Gastroesophageal sphincter (tissue), 4 donors: ENCODE results near the gene PCDHGB5. TPM values are rescaled to one million over a fixed set of nuclear protein-coding genes. Genes with fewer than 3 reads are reported as not detected.
"Not testable (repeated sequence)": the region's sequence is repeated elsewhere in the genome, so short reads cannot be mapped to it uniquely, and the experiment has no call there.

Source experiments
- ATAC-seq: fragments of 150-250 bp; one replicate; pipeline ENCODE4 v1.9.1; 2016; ENCODE audit warnings: mild to moderate bottlenecking, moderate library complexity
- H3K27ac ChIP-seq, 4 donors: fragments of 200-600 bp; sonication (generic) in 3 of 4; 1 replicate in 3 of 4; 2 replicates in 1 of 4; pipeline ENCODE4 v1.5.1; 2016 to 2019
- H3K27me3 ChIP-seq: fragments of 200-600 bp; sonication (generic); one replicate; pipeline ENCODE4 v1.5.1; 2019
- H3K36me3 ChIP-seq, 2 donors: fragments of 200-600 bp; sonication (generic); one replicate each; pipeline ENCODE4 v1.5.1; 2019; ENCODE audit warnings: control low read depth in 1 of 2
- H3K4me1 ChIP-seq, 3 donors: fragments of 200-600 bp; sonication (generic); 1 replicate in 2 of 3; 2 replicates in 1 of 3; pipeline ENCODE4 v1.5.1; 2016 to 2019; ENCODE audit warnings: control low read depth in 2 of 3
- H3K4me3 ChIP-seq, 2 donors: fragments of 200-600 bp; sonication (generic); one replicate each; pipeline ENCODE4 v1.5.1; 2019; ENCODE audit warnings: mild to moderate bottlenecking in 1 of 2, moderate library complexity in 1 of 2
- H3K9me3 ChIP-seq, 3 donors: fragments of 200-600 bp; sonication (generic); one replicate each; pipeline ENCODE4 v1.5.1; 2017 to 2019; ENCODE audit warnings: control low read depth in 2 of 3
- CTCF ChIP-seq, 4 experiments: fragments of 200-600 bp in 2 of 4; fragments of 450-650 bp in 2 of 4; sonication (generic) in 1 of 4; IDR thresholded peaks; one replicate each; pipeline ENCODE4 v1.5.1; 2017 to 2019; ENCODE audit warnings: antibody characterized with exemption in 4 of 4, mild to moderate bottlenecking in 2 of 4, moderate library complexity in 2 of 4
- EP300 ChIP-seq: sonication (generic); formaldehyde crosslinking; IDR thresholded peaks from one replicate; pipeline ENCODE4 v1.6.1; 2017; ENCODE audit warnings: antibody characterized with exemption, mild to moderate bottlenecking
- POLR2A ChIP-seq, 2 donors: fragments of 450-650 bp; IDR thresholded peaks; one replicate each; pipeline ENCODE4 v1.6.1; 2017; ENCODE audit warnings: antibody characterized with exemption in 2 of 2, mild to moderate bottlenecking in 2 of 2, moderate library complexity in 1 of 2
- POLR2AphosphoS5 ChIP-seq: sonication (generic); formaldehyde crosslinking; IDR thresholded peaks from one replicate; pipeline ENCODE4 v1.6.1; 2017; ENCODE audit warnings: antibody characterized with exemption
- WGBS, 2 donors: methylation state at CpG; one replicate each; pipeline ENCODE4 v1.1.5; 2018; ENCODE audit warnings: low coverage in 1 of 2; 5-methylcytosine and 5-hydroxymethylcytosine counted together
- total RNA-seq, 4 donors: library from RNA; depleted of rRNA; stranded (reverse); fragments of >200 nt; gene quantifications; one replicate each; pipeline ENCODE4 v1.1.0, GENCODE V29; 2016

The PCDHGB5 gene
- total RNA-seq, 4 donors from 2014 or later = 4.0 to 12.9 (median 9.8) TPM

GRCh38 chr5:141407790-141408505 is 10.2 kb downstream of the PCDHGB5 start, which contains the start of gene PCDHGB6:
Gene PCDHGB6, plus strand, starts transcription at chr5:141408021. Its CDS starts 182 bp downstream, at chr5:141408203.
- H3K4me1 ChIP-seq, H3K27me3 ChIP-seq, ATAC-seq: not testable (repeated sequence)
- H3K36me3 ChIP-seq = peaks cover 0 to 33% of the 10 kb centered on the region in 2 donors
- peak in 3 of 4 experiments; percentile 23 to 55 (median 33) for TF ChIP-seq CTCF (IDR thresholded peaks at IDR 0.05)
- peak within 1 kb of the TSS; percentile 16 to 41 for H3K4me3 ChIP-seq
- peaks cover 0 to 99% (median 21%) of the 10 kb centered on the region in 3 donors for H3K9me3 ChIP-seq
- H3K27ac ChIP-seq = peak within 1 kb of the TSS in 2 of 4 donors; percentile 35 to 48
- 10 to 20% methylated on average over 15 to 18 of the region's 51 CpGs for WGBS, 2 donors

GRCh38 chr5:141409598-141410306 is 12.0 kb downstream of the PCDHGB5 start:
- peaks cover 0 to 36% of the 10 kb centered on the region in 2 donors for H3K36me3 ChIP-seq
- peaks cover 8% of the 10 kb centered on the region for H3K27me3 ChIP-seq
- 13 to 37% methylated on average over 2 to 3 of the region's 64 CpGs for WGBS, 2 donors
- TF ChIP-seq POLR2AphosphoS5 = no peak
- TF ChIP-seq POLR2A (IDR thresholded peaks at IDR 0.05) = no peak
- no peak for TF ChIP-seq CTCF (IDR thresholded peaks at IDR 0.05)
- TF ChIP-seq EP300 = no peak
- peaks cover 0 to 99% (median 19%) of the 10 kb centered on the region in 3 donors for H3K9me3 ChIP-seq
- ATAC-seq = no peak
- peak overlapping the region in 1 of 2 donors; percentile 1 for H3K4me3 ChIP-seq
- H3K4me1 ChIP-seq = no peaks in the 10 kb centered on the region
- H3K27ac ChIP-seq = no peak overlapping the region

GRCh38 chr5:141411575-141411974 is 13.8 kb downstream of the PCDHGB5 start:
- Histone ChIP-seq H3K27ac (no peak overlapping the region), H3K36me3 (peaks cover 0 to 31% of the 10 kb centered on the region in 2 donors), H3K4me3 (no peak overlapping the region), H3K27me3 (peaks cover 8% of the 10 kb centered on the region), H3K9me3 (peaks cover 0 to 97% (median 13%) of the 10 kb centered on the region in 3 donors), H3K4me1 (no peaks in the 10 kb centered on the region)
- 33 to 56% methylated on average over 2 to 3 of the region's 3 CpGs for WGBS, 2 donors
- ATAC-seq = no peak
- TF ChIP-seq CTCF (IDR thresholded peaks at IDR 0.05) = no peak
- TF ChIP-seq POLR2A (IDR thresholded peaks at IDR 0.05) = no peak
- TF ChIP-seq EP300 = no peak
- TF ChIP-seq POLR2AphosphoS5 = no peak

- Histone ChIP-seq H3K9me3 (peaks cover 0 to 98% (median 13%) of the 10 kb centered on the region in 3 donors), H3K27ac (no peak within 1 kb of the TSS), H3K4me3 (peak within 1 kb of the TSS in 1 of 2 donors; percentile 38), H3K27me3 (peaks cover 8% of the 10 kb centered on the region), H3K36me3 (peaks cover 0 to 27% of the 10 kb centered on the region in 2 donors), H3K4me1 (no peaks in the 10 kb centered on the region)
- ATAC-seq = peak; percentile 34
- TF ChIP-seq POLR2A (IDR thresholded peaks at IDR 0.05) = no peak
- TF ChIP-seq CTCF (IDR thresholded peaks at IDR 0.05) = peak in 1 of 4 experiments; percentile 36
- TF ChIP-seq EP300 = no peak
- no peak for TF ChIP-seq POLR2AphosphoS5
- WGBS, 2 donors = 18 to 23% methylated on average over 4 to 10 of the region's 31 CpGs
Observed at GRCh38 chr5:141412854-141413539, 15.2 kb downstream of the PCDHGB5 start, which contains the start of gene PCDHGA10. Gene PCDHGA10, plus strand, starts transcription at chr5:141412987. Its CDS starts 189 bp downstream, at chr5:141413176.
